Endothelial cell of umbilical vein (primary cell): ENCODE measurements around the gene ASGR1. TPM values are rescaled to one million over a fixed set of nuclear protein-coding genes. Genes with fewer than 3 reads are reported as not detected.
A peak's percentile ranks its signal among the peaks of the same experiment; 100 is the strongest.

Experiments
- BruUV-seq: library from RNA; stranded (reverse); fragments of 400-500 nt; replicated peaks from 2 replicates; lab custom pipeline; 2021; lab: Mats Ljungman, UMichigan
- CTCF ChIA-PET: fragments of 300-600, 350-600 bp; sonication (Branson Sonifier 250); formaldehyde crosslinking; loops from one replicate; lab custom pipeline; 2021; ENCODE audit warnings: antibody characterized with exemption, inconsistent platforms; lab: Charles Lee
- POLR2A ChIA-PET: fragments of 300-600, 350-600 bp; sonication (Branson Sonifier 250); formaldehyde crosslinking; loops from one replicate; lab custom pipeline; 2021; ENCODE audit warnings: antibody characterized with exemption, inconsistent platforms; lab: Charles Lee
- DNase-seq: peaks from one replicate; pipeline ENCODE4 v3.0.0-alpha.2; 2011; ENCODE audit warnings: low read depth, low spot score
- FAIRE-seq: peaks from 2 replicates; lab custom pipeline; 2011; peaks lifted over from hg19 to GRCh38; lab: Jason Lieb, UNC
- H2AFZ ChIP-seq: 2 replicates; pipeline ENCODE4 v1.6.0; 2012; ENCODE audit warnings: low read depth, low read length, control low read depth, inconsistent platforms
- H3K27ac ChIP-seq: 2 replicates; pipeline ENCODE4 v1.5.1; 2011; ENCODE audit warnings: low read depth, mild to moderate bottlenecking, control low read depth, low read length, moderate library complexity; ENCODE audit not compliant: insufficient read depth
- H3K27me3 ChIP-seq, 2 experiments: 2 replicates each; pipeline versions ENCODE4 v1.6.0 to v1.6.1; 2011; ENCODE audit warnings: low read length in 2 of 2, mixed read lengths in 1 of 2; ENCODE audit not compliant: control insufficient read depth in 2 of 2, insufficient read depth in 2 of 2
- H3K36me3 ChIP-seq, 2 experiments: 2 replicates in 1 of 2; 3 replicates in 1 of 2; pipeline ENCODE4 v1.5.1; 2011; ENCODE audit warnings: low read length in 2 of 2, mild to moderate bottlenecking in 1 of 2, moderate library complexity in 1 of 2; ENCODE audit not compliant: control insufficient read depth in 2 of 2, insufficient read depth in 2 of 2; ENCODE audit errors: extremely low read depth in 1 of 2
- H3K4me1 ChIP-seq: 3 replicates; pipeline ENCODE4 v1.5.1; 2011; ENCODE audit warnings: mild to moderate bottlenecking, low read length; ENCODE audit not compliant: control insufficient read depth, insufficient read depth; ENCODE audit errors: extremely low read depth
- H3K4me2 ChIP-seq: 2 replicates; pipeline ENCODE4 v1.6.1; 2011; ENCODE audit warnings: low read length, control low read depth, mixed read lengths; ENCODE audit not compliant: insufficient read depth
- H3K4me3 ChIP-seq, 3 experiments: fragments of 200-600 bp in 1 of 3; sonication (generic), shearing (Covaris generic) in 1 of 3; replicated peaks in 1 of 3; 2 replicates each; pipeline ENCODE4 v1.5.1; 2011 to 2016; ENCODE audit warnings: control low read depth in 3 of 3, low read length in 3 of 3, mild to moderate bottlenecking in 2 of 3, inconsistent platforms in 1 of 3, low read depth in 1 of 3, moderate library complexity in 1 of 3; ENCODE audit not compliant: insufficient read depth in 1 of 3
- H3K79me2 ChIP-seq: 2 replicates; pipeline ENCODE4 v1.6.0; 2012; ENCODE audit warnings: low read length, inconsistent platforms; ENCODE audit not compliant: control insufficient read depth, insufficient read depth
- H3K9ac ChIP-seq: replicated peaks from 2 replicates; pipeline ENCODE3; 2011; ENCODE audit warnings: low read length, control low read depth; ENCODE audit not compliant: insufficient read depth; ENCODE audit errors: extremely low read depth
- H3K9me1 ChIP-seq: replicated peaks from 3 replicates; pipeline ENCODE4 v1.6.0; 2011; ENCODE audit warnings: mild to moderate bottlenecking, low read length; ENCODE audit not compliant: control insufficient read depth, insufficient read depth; ENCODE audit errors: extremely low read depth
- H3K9me3 ChIP-seq: replicated peaks from 2 replicates; pipeline ENCODE4 v1.5.1; 2012; ENCODE audit warnings: low read length, inconsistent platforms; ENCODE audit not compliant: control insufficient read depth, insufficient read depth
- H4K20me1 ChIP-seq: replicated peaks from 2 replicates; pipeline ENCODE3; 2011; ENCODE audit warnings: mild to moderate bottlenecking, low read length; ENCODE audit not compliant: control insufficient read depth, insufficient read depth; ENCODE audit errors: extremely low read depth
- CTCF ChIP-seq, 2 donors: IDR thresholded peaks; 1 replicate in 1 of 2; 2 replicates in 1 of 2; pipeline ENCODE4 v1.5.1; 2011; ENCODE audit warnings: low read length in 2 of 2, mild to moderate bottlenecking in 2 of 2, moderate library complexity in 2 of 2, control low read depth in 1 of 2, inconsistent platforms in 1 of 2, low read depth in 1 of 2; ENCODE audit not compliant: insufficient read depth in 1 of 2; ENCODE audit errors: extremely low read depth in 1 of 2
- EZH2 ChIP-seq: IDR thresholded peaks from 2 replicates; pipeline ENCODE4 v1.6.1; 2012; ENCODE audit warnings: borderline replicate concordance, low read depth, mild to moderate bottlenecking, moderate library complexity, low read length, inconsistent platforms; ENCODE audit not compliant: severe bottlenecking
- FOS ChIP-seq: IDR thresholded peaks from 2 replicates; pipeline ENCODE4 v1.6.1; 2011; ENCODE audit warnings: mild to moderate bottlenecking, low read length, moderate library complexity, borderline replicate concordance; ENCODE audit not compliant: insufficient read depth
- GATA2 ChIP-seq: IDR thresholded peaks from 2 replicates; pipeline ENCODE4 v1.7.0; 2011; ENCODE audit warnings: low read depth, mild to moderate bottlenecking, moderate library complexity, mixed read lengths, low read length; ENCODE audit not compliant: insufficient read length, insufficient read depth
- JUN ChIP-seq: IDR thresholded peaks from 2 replicates; pipeline ENCODE4 v1.6.1; 2011; ENCODE audit warnings: borderline replicate concordance, low read depth; ENCODE audit not compliant: insufficient read length, insufficient read depth
- MAX ChIP-seq: IDR thresholded peaks from 2 replicates; pipeline ENCODE4 v1.6.1; 2011; ENCODE audit not compliant: insufficient read depth, insufficient read length
- MYC ChIP-seq: IDR thresholded peaks from one replicate; pipeline ENCODE4 v1.6.1; 2011; ENCODE audit warnings: mild to moderate bottlenecking, low read depth, low read length
- POLR2A ChIP-seq: IDR thresholded peaks from 2 replicates; pipeline ENCODE4 v1.6.1; 2012; ENCODE audit warnings: low read depth, mild to moderate bottlenecking, control low read depth, low read length
- POLR2AphosphoS5 ChIP-seq: IDR thresholded peaks from 2 replicates; pipeline ENCODE4 v1.6.1; 2012; ENCODE audit warnings: low read depth, mild to moderate bottlenecking, control low read depth, low read length, moderate library complexity; ENCODE audit not compliant: insufficient read depth
- dilution Hi-C: fragments of 300-500 bp; cut with MboI; formaldehyde crosslinking; loops from one replicate; pipeline ENCODE4 v1.15.0; 2019; ENCODE audit warnings: low sequenced_read_pairs; ENCODE audit not compliant: extremely low pct_ligation_motif_present
- intact Hi-C: fragments of 100-400 bp; cut with micrococcal nuclease; formaldehyde crosslinking; loops from one replicate; pipeline ENCODE4 v1.10.0; 2022
- polyA plus RNA-seq, 4 experiments: library from polyadenylated mRNA; depleted of rRNA in 3 of 4; stranded (reverse) in 3 of 4; unstranded in 1 of 4; fragments of >200 nt; gene quantifications; 2 replicates each; pipeline versions ENCODE4 v1.2.1 to v1.2.3, GENCODE V29; 2011 to 2012; ENCODE audit warnings: missing spikeins in 1 of 4
- total RNA-seq: library from RNA; stranded (reverse); gene quantifications from 2 replicates; pipeline ENCODE4 v1.2.3, GENCODE V29; 2021

Gene ASGR1
- total and polyA plus RNA-seq, 2 donors (not counting 3 experiments of a cell fraction or from before 2014, with no cell fraction given) = 10.2 to 12.5 TPM

- no TSS peak for BruUV-seq
- dilution Hi-C loops (no loop called here), intact Hi-C loops (loop anchor here (1.0 kb wide), 1 partner anchor 9 kb away; no protein-coding TSS in a partner anchor)
- CTCF ChIA-PET = no interaction called here
- Histone ChIP-seq H3K27ac (peak overlapping the region; percentile 54), H3K36me3 (peaks cover 3 to 18% of the 10 kb centered on the region in 2 experiments), H3K4me2 (peak overlapping the region; percentile 51), H2AFZ (peak overlapping the region; percentile 61), H3K4me3 (peak overlapping the region; percentile 9 to 47 (median 22)), H3K4me1 (peaks cover 6% of the 10 kb centered on the region), H3K9me1 (no peaks in the 10 kb centered on the region), H4K20me1 (no peaks in the 10 kb centered on the region), H3K9me3 (no peaks in the 10 kb centered on the region), H3K9ac (peak overlapping the region; percentile 54), H3K79me2 (no peaks in the 10 kb centered on the region), H3K27me3 (no peaks in the 10 kb centered on the region)
- peak; percentile 71 for DNase-seq
- no peak for TF ChIP-seq JUN
- FAIRE-seq = peak; percentile 95
- POLR2A ChIA-PET = no interaction called here
Observed at GRCh38 chr17:7204828-7205461, 25.8 kb upstream of the ASGR1 start.

- no TSS peak for BruUV-seq
- no peaks in the 10 kb centered on the region for H3K9me3 ChIP-seq
- intact Hi-C loops (no loop called here), dilution Hi-C loops (no loop called here)
- H3K79me2 ChIP-seq = no peaks in the 10 kb centered on the region
- H3K9me1 ChIP-seq = no peaks in the 10 kb centered on the region
- no peak overlapping the region for H3K9ac ChIP-seq
- H3K4me3 ChIP-seq = no peak overlapping the region
- ChIA-PET POLR2A (no interaction called here), CTCF (no interaction called here)
- no peak overlapping the region for H2AFZ ChIP-seq
- H3K27me3 ChIP-seq = no peaks in the 10 kb centered on the region
- peak overlapping the region; percentile 51 for H3K4me2 ChIP-seq
- H3K36me3 ChIP-seq = peaks cover 3 to 18% of the 10 kb centered on the region in 2 experiments
- no peaks in the 10 kb centered on the region for H4K20me1 ChIP-seq
- peaks cover 6% of the 10 kb centered on the region for H3K4me1 ChIP-seq
- TF ChIP-seq EZH2 (no peak), POLR2AphosphoS5 (no peak), MYC (no peak), POLR2A (no peak), CTCF (IDR thresholded peaks at IDR 0.05; ENCODE audit: extremely low read depth in 1 of 2, insufficient read depth in 1 of 2, low read depth in 1 of 2, low read length in 2 of 2) (no peak), JUN (no peak), MAX (no peak), GATA2 (no peak), FOS (no peak)
- DNase-seq (no peak), FAIRE-seq (no peak)
- no peak overlapping the region for H3K27ac ChIP-seq
Observed at GRCh38 chr17:7204336-7204735, 25.2 kb upstream of the ASGR1 start.
